Ectodermal cell (in vitro differentiated cells): ENCODE results near the gene CPAMD8.

Experiments used
- H3K27ac ChIP-seq: 2 replicates; pipeline ENCODE4 v1.7.0; 2013; ENCODE audit warnings: mild to moderate bottlenecking, low read depth, low read length; ENCODE audit not compliant: insufficient read depth, poor library complexity, severe bottlenecking
- H3K27me3 ChIP-seq: 2 replicates; pipeline ENCODE4 v1.7.0; 2013; ENCODE audit warnings: mild to moderate bottlenecking, low read length; ENCODE audit not compliant: insufficient read depth, control insufficient read depth, poor library complexity, severe bottlenecking
- H3K36me3 ChIP-seq: one replicate; pipeline ENCODE4 v1.7.0; 2013; ENCODE audit warnings: low read length; ENCODE audit not compliant: control insufficient read depth, insufficient read depth
- H3K4me1 ChIP-seq: one replicate; pipeline ENCODE4 v1.7.0; 2013; ENCODE audit warnings: low read length; ENCODE audit not compliant: control insufficient read depth, insufficient read depth
- H3K4me3 ChIP-seq: 2 replicates; pipeline ENCODE4 v1.7.0; 2013; ENCODE audit warnings: low read depth, low read length, control low read depth; ENCODE audit not compliant: insufficient read depth
- H3K9me3 ChIP-seq: 2 replicates; pipeline ENCODE4 v1.7.0; 2013; ENCODE audit warnings: mild to moderate bottlenecking, low read length, moderate library complexity; ENCODE audit not compliant: control insufficient read depth
- WGBS, 2 experiments: methylation state at CpG; one replicate each; pipeline ENCODE4 v1.1.7; 2013; ENCODE audit warnings: missing lambda C conversion rate in 2 of 2; 5-methylcytosine and 5-hydroxymethylcytosine counted together

CPAMD8 gene

GRCh38 chr19:16869331-16869972 lies 157.2 kb downstream of the CPAMD8 start:
- 96% methylated on average over 30 of the region's 30 CpGs for WGBS, 2 experiments
- Histone ChIP-seq H3K36me3 (peaks cover 51% of the 10 kb centered on the region), H3K27ac (no peak overlapping the region), H3K4me1 (no peaks in the 10 kb centered on the region), H3K27me3 (no peaks in the 10 kb centered on the region), H3K4me3 (no peak overlapping the region), H3K9me3 (no peaks in the 10 kb centered on the region)

DNA sequence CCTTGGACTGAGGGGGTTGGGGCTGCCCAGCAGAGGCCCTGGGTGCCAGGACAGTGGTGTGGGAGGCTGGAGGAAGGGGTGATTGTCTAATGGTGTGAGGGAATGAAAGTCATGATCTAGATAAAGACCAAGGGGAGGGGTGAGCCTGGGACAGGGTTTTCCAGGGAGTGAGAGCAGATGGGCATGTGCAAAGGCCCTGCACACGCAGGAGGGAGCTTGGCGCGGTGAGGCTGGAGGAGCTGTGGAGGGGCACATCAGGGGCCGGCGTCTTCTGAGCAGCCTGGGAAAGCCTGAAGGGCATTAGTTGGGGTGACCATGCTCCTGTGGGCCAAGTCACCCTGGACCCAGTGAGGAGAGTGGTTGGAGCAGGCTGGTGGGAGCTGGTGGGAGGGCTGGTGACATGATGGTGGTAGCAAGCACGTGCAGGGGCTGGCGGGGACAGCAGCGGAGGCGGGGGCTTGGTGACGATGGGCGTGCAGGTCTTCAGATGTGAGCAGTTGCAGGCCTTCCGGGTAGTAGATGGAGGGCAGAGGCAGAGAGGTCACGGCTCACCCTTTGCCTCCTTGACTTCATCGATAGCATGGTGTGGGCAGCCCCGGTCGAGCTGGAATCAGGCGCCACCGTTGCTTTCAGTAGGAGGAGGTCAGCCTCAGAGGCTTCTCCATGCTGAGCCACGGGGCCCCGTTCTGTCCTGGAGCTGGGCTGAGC lies 158.0 kb downstream of the CPAMD8 start:
- peaks cover 51% of the 10 kb centered on the region for H3K36me3 ChIP-seq

GRCh38 chr19:16867211-16867610 lies 159.4 kb downstream of the CPAMD8 start:
- Histone ChIP-seq H3K9me3 (no peaks in the 10 kb centered on the region), H3K4me3 (no peak overlapping the region), H3K27ac (no peak overlapping the region), H3K36me3 (peaks cover 55% of the 10 kb centered on the region), H3K4me1 (no peaks in the 10 kb centered on the region), H3K27me3 (no peaks in the 10 kb centered on the region)
- 94 to 96% methylated on average over 10 of the region's 10 CpGs for WGBS, 2 experiments

More for the DNA sequence above, 158.0 kb downstream of the CPAMD8 start:
- Histone ChIP-seq H3K4me1 (no peaks in the 10 kb centered on the region), H3K9me3 (no peaks in the 10 kb centered on the region), H3K27ac (no peak overlapping the region), H3K27me3 (no peaks in the 10 kb centered on the region), H3K4me3 (no peak overlapping the region)
- WGBS, 2 experiments: 95 to 97% methylated on average over 20 of the region's 20 CpGs

GRCh38 chr19:16862826-16863415 lies 163.7 kb downstream of the CPAMD8 start:
- H3K36me3 ChIP-seq: peaks cover 34% of the 10 kb centered on the region
- H3K4me1 ChIP-seq: no peaks in the 10 kb centered on the region
- no peaks in the 10 kb centered on the region for H3K9me3 ChIP-seq
- H3K27me3 ChIP-seq: no peaks in the 10 kb centered on the region
- no peak overlapping the region for H3K27ac ChIP-seq
- 97 to 98% methylated on average over 10 of the region's 10 CpGs for WGBS, 2 experiments
- no peak overlapping the region for H3K4me3 ChIP-seq

- 89 to 93% methylated on average over 5 of the region's 5 CpGs for WGBS, 2 experiments
- H3K4me1 ChIP-seq: no peaks in the 10 kb centered on the region
- no peak overlapping the region for H3K27ac ChIP-seq
- H3K36me3 ChIP-seq: peaks cover 25% of the 10 kb centered on the region
- H3K9me3 ChIP-seq: no peaks in the 10 kb centered on the region
- no peak overlapping the region for H3K4me3 ChIP-seq
- no peaks in the 10 kb centered on the region for H3K27me3 ChIP-seq
Measured at GRCh38 chr19:16861834-16862233, 164.8 kb downstream of the CPAMD8 start.

- 94 to 95% methylated on average over 3 of the region's 3 CpGs for WGBS, 2 experiments
- Histone ChIP-seq H3K9me3 (no peaks in the 10 kb centered on the region), H3K27ac (no peak overlapping the region), H3K36me3 (peaks cover 19% of the 10 kb centered on the region), H3K4me1 (no peaks in the 10 kb centered on the region), H3K4me3 (no peak overlapping the region), H3K27me3 (no peaks in the 10 kb centered on the region)
Measured at GRCh38 chr19:16861011-16861410, 165.6 kb downstream of the CPAMD8 start.

DNA sequence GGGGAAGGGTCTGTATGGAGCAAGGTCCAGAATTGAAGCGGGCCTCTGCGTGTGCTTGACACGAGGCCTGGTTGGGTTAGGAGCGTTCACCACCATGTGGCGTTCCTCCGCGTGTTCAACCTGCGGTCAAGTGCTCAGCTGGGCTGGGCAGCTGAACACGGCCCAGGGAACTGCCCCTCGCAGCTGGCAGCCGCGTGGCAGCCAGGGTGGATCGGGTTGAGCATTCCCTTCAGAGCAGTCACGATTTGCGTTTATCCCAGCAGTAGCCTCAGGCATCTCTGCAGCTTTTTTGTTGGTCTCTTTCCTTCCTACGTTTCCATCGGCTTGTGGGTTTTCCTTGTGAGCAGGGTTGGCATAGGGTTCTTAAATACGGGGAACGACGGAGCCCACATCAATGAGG lies 166.5 kb downstream of the CPAMD8 start:
- no peak overlapping the region for H3K4me3 ChIP-seq
- no peaks in the 10 kb centered on the region for H3K9me3 ChIP-seq
- no peaks in the 10 kb centered on the region for H3K4me1 ChIP-seq
- no peaks in the 10 kb centered on the region for H3K27me3 ChIP-seq
- peaks cover 15% of the 10 kb centered on the region for H3K36me3 ChIP-seq
- no peak overlapping the region for H3K27ac ChIP-seq
- 94% methylated on average over 20 of the region's 20 CpGs for whole genome bisulfite sequencing, 2 experiments

DNA sequence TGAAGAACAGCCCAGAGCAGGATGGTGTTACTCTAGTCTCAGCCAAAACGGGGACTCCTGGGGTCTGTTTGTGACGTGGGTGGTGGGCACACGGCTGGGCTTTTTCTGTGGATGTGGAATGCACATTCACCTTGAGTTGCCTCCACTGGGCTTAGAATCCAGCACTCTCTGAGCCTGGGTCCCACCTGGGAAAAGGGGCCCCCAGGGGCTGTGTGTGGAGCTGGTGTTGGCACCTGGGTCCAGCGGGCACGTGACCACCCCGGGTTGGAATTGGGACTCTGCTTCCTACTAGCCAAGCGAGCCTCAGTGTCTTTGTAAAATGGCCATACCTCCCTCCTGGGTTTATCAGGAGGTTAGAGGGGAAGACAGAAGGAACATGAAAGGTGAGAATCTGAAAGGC lies 167.0 kb downstream of the CPAMD8 start:
- Histone ChIP-seq H3K27me3 (no peaks in the 10 kb centered on the region), H3K27ac (no peak overlapping the region), H3K9me3 (no peaks in the 10 kb centered on the region), H3K36me3 (peaks cover 16% of the 10 kb centered on the region), H3K4me3 (no peak overlapping the region), H3K4me1 (no peaks in the 10 kb centered on the region)
- 92 to 95% methylated on average over 7 of the region's 7 CpGs for WGBS, 2 experiments

DNA sequence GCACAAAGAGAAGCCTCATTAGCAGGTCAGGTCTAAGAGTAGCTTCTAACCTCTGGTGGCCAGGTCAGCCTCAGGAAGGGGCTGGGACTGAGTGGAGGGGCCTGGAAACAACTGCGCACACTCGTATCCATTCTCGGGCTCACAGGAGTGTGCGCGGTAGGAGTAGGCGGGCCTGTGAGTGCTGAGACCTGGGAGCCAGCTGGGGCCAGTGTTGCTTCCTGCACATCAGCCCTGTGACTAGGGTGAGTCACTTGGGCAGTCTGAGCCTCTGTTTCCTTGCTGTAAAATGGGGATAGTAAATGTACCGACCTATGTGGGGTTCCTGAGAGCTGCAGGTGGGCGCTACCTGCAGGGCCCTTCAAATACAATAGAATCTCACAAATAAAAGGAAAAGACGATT lies 170.5 kb downstream of the CPAMD8 start:
- Histone ChIP-seq H3K9me3 (no peaks in the 10 kb centered on the region), H3K27me3 (no peaks in the 10 kb centered on the region), H3K4me1 (no peaks in the 10 kb centered on the region), H3K36me3 (peaks cover 23% of the 10 kb centered on the region), H3K4me3 (no peak overlapping the region), H3K27ac (no peak overlapping the region)
- 94 to 95% methylated on average over 9 of the region's 9 CpGs for WGBS, 2 experiments

- 97% methylated on average over 7 of the region's 7 CpGs for whole genome bisulfite sequencing, 2 experiments
- H3K4me3 ChIP-seq: no peak overlapping the region
- no peaks in the 10 kb centered on the region for H3K9me3 ChIP-seq
- peaks cover 26% of the 10 kb centered on the region for H3K36me3 ChIP-seq
- H3K27me3 ChIP-seq: no peaks in the 10 kb centered on the region
- no peaks in the 10 kb centered on the region for H3K4me1 ChIP-seq
- no peak overlapping the region for H3K27ac ChIP-seq
Measured at GRCh38 chr19:16853066-16853465, 173.5 kb downstream of the CPAMD8 start.
